H1 (cell line): ENCODE data around the gene TLL2.
A peak's percentile ranks its signal among the peaks of the same experiment; 100 is the strongest.

Experiments
- ASH2L ChIP-seq: fragments of 200-600, 300-600 bp; sonication (generic); IDR thresholded peaks from one replicate; pipeline ENCODE4 v1.7.1; 2017; ENCODE audit warnings: low read length
- CHD2 ChIP-seq: IDR thresholded peaks from 2 replicates; pipeline ENCODE4 v1.6.1; 2012; ENCODE audit warnings: low read length, improper control_type of control experiment
- GTF2F1 ChIP-seq: IDR thresholded peaks from 2 replicates; pipeline ENCODE4 v1.6.1; 2012; ENCODE audit warnings: low read depth, low read length, improper control_type of control experiment, borderline replicate concordance
- NANOG ChIP-seq: IDR thresholded peaks from 2 replicates; pipeline ENCODE4 v1.6.1; 2011; ENCODE audit warnings: low read length, low read depth, mild to moderate bottlenecking, inconsistent platforms; ENCODE audit not compliant: insufficient read depth, poor library complexity, severe bottlenecking
- POLR2A ChIP-seq, 2 experiments: IDR thresholded peaks; 1 replicate in 1 of 2; 2 replicates in 1 of 2; pipeline ENCODE4 v1.6.1; 2011; ENCODE audit warnings: low read depth in 2 of 2, low read length in 2 of 2, mild to moderate bottlenecking in 2 of 2; ENCODE audit errors: control extremely low read depth in 1 of 2
- POLR2AphosphoS5 ChIP-seq: IDR thresholded peaks from 2 replicates; pipeline ENCODE4 v1.6.1; 2011; ENCODE audit warnings: low read depth, low read length
- RXRA ChIP-seq: IDR thresholded peaks from 2 replicates; pipeline ENCODE4 v1.6.1; 2011; ENCODE audit warnings: low read depth, mild to moderate bottlenecking, low read length, moderate library complexity; ENCODE audit not compliant: insufficient read depth
- SIN3A ChIP-seq, 2 experiments: IDR thresholded peaks in 1 of 2; conservative IDR thresholded peaks in 1 of 2; 2 replicates each; pipeline ENCODE4 v1.6.1; 2011 to 2012; ENCODE audit warnings: low read length in 2 of 2, improper control_type of control experiment in 1 of 2, low read depth in 1 of 2, mild to moderate bottlenecking in 1 of 2
- SP4 ChIP-seq: IDR thresholded peaks from 2 replicates; pipeline ENCODE4 v1.6.1; 2012; ENCODE audit warnings: low read length, inconsistent platforms
- TF ChIP-seq, protein P1 (sequence below): IDR thresholded peaks from 2 replicates; pipeline ENCODE4 v1.6.1; 2012; ENCODE audit warnings: inconsistent platforms
- TF ChIP-seq, protein P2 (sequence below): IDR thresholded peaks from 2 replicates; pipeline ENCODE4 v1.6.1; 2011; ENCODE audit warnings: low read length, improper control_type of control experiment
- TF ChIP-seq, protein P3 (sequence below), 3 experiments: IDR thresholded peaks; 1 replicate in 2 of 3; 2 replicates in 1 of 3; pipeline versions ENCODE4 v1.5.1 to v1.6.1; 2011; ENCODE audit warnings: low read length in 3 of 3, mild to moderate bottlenecking in 3 of 3, inconsistent platforms in 2 of 3, low read depth in 1 of 3, moderate library complexity in 1 of 3; ENCODE audit not compliant: insufficient read depth in 1 of 3; ENCODE audit errors: control extremely low read depth in 1 of 3

DNA sequence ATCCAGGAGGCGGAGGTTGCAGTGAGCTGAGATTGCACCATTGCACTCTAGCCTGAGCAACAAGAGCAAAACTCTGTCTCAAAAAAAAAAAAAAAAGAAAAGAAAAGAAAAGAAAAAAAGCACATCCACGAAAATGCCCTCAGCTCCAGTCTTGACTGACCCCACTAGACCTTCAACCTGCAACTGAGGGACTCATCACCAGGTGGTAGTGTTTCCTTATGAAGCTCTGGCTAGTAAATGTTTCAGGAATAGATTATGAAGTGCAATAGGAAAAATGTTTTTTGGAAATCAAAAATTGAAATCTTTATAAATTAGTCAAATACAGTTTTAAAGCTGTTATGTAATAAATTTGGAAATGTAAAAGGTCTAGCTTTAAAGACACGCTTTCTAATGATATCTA, 22.4 kb downstream of the TLL2 start:
- TF ChIP-seq CHD2 (no peak), RXRA (no peak), POLR2A (IDR thresholded peaks at IDR 0.05; ENCODE audit: control extremely low read depth in 1 of 2, low read depth in 2 of 2, low read length in 2 of 2) (no peak), SIN3A (conservative IDR thresholded peaks at IDR 0.05 in 1 of 2, IDR thresholded peaks at IDR 0.05 in 1 of 2; ENCODE audit: low read depth in 1 of 2, low read length in 2 of 2) (no peak), POLR2AphosphoS5 (no peak), ASH2L (no peak), GTF2F1 (no peak), SP4 (no peak), NANOG (no peak)
- TF ChIP-seq, protein P1, sequence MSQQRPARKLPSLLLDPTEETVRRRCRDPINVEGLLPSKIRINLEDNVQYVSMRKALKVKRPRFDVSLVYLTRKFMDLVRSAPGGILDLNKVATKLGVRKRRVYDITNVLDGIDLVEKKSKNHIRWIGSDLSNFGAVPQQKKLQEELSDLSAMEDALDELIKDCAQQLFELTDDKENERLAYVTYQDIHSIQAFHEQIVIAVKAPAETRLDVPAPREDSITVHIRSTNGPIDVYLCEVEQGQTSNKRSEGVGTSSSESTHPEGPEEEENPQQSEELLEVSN, result no peak
- TF ChIP-seq, protein P2, sequence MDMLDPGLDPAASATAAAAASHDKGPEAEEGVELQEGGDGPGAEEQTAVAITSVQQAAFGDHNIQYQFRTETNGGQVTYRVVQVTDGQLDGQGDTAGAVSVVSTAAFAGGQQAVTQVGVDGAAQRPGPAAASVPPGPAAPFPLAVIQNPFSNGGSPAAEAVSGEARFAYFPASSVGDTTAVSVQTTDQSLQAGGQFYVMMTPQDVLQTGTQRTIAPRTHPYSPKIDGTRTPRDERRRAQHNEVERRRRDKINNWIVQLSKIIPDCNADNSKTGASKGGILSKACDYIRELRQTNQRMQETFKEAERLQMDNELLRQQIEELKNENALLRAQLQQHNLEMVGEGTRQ, result no peak
- TF ChIP-seq, protein P3, sequence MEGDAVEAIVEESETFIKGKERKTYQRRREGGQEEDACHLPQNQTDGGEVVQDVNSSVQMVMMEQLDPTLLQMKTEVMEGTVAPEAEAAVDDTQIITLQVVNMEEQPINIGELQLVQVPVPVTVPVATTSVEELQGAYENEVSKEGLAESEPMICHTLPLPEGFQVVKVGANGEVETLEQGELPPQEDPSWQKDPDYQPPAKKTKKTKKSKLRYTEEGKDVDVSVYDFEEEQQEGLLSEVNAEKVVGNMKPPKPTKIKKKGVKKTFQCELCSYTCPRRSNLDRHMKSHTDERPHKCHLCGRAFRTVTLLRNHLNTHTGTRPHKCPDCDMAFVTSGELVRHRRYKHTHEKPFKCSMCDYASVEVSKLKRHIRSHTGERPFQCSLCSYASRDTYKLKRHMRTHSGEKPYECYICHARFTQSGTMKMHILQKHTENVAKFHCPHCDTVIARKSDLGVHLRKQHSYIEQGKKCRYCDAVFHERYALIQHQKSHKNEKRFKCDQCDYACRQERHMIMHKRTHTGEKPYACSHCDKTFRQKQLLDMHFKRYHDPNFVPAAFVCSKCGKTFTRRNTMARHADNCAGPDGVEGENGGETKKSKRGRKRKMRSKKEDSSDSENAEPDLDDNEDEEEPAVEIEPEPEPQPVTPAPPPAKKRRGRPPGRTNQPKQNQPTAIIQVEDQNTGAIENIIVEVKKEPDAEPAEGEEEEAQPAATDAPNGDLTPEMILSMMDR (IDR thresholded peaks at IDR 0.05; ENCODE audit: control extremely low read depth in 1 of 3, insufficient read depth in 1 of 3, low read depth in 1 of 3, low read length in 3 of 3), result peak; percentile 31 to 58 (median 56)
